NK-92 (cell line): ENCODE data around the gene PLXND1.

Experiments
- DNase-seq: peaks from one replicate; lab custom pipeline; 2025; ENCODE audit not compliant: unreplicated experiment; lab: John Stamatoyannopoulos, UW

The PLXND1 gene

GRCh38 chr3:129564981-129565644, 41.4 kb downstream of the PLXND1 start:
- no peak for DNase-seq

DNA sequence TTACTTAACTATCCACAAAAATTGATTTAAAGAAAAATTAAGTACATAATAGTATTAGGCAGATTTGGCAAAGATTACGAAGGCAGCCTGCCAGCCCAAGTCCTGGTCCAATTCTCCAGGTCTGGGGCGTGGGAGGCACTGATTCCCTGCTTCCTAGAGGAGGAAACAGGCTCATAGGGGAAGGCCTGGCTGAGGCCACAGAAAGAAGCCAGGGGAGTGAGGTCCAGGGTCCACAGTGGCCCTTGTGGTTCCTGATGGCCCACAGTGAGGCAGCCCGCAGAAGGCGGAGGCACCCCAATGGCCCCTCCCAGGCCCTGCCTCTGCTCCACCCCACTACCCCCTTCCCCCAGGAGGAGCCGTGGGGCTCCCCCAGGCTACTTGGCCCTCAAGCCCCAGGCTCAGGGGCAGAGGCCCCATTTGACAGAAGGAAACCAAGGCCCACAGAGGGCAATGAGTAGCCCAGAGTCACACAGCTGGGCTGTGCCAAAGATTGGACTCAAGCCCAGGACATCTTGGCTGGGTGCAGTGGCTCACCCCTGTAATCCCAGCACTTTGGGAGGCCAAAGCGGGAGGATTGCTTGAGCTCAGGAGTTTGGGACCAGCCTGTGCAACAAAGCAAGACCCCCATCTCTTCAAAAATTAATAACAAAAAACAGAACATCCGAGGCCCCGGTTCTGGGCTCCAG, 42.5 kb downstream of the PLXND1 start:
- no peak for DNase-seq

DNA sequence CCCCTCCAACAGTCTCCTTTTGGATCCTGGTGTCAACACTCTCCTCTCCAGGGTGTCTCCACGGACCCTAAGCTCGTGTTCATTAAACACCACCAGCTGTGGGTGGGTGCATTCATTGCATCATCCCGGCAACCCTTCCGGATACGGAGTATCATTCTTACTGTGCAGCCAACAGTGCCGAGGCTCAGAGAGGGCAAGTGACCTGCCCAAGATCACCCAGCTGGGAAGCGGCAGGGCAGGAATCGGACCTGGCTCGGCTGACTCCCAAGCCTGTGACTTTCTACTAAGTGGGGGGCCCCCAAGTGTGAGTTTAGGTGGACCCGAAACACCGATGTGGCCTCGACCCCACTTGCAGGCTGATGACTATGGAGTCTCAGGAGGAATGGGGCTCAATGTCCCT, 43.1 kb downstream of the PLXND1 start:
- DNase-seq: no peak

DNA sequence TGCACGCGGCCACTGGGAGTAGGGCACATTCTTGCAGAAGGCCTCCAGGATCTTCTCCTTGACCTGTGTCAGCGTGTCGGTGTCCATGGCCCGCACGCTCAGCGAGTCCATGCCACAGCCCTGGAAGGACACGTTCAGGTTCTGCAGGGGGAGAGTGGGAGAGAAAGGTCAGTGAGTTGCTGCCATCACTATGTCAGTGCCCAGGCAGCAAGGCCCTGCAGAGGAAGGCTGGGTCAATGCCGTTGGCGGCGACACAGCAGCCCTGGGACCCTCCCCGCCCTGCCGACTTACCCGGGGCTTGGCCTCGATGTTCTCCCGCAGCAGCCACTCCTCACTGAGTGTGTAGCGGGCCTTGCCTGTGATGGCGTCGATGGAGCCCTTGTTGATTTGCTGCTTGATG, 43.7 kb downstream of the PLXND1 start:
- DNase-seq: no peak

DNA sequence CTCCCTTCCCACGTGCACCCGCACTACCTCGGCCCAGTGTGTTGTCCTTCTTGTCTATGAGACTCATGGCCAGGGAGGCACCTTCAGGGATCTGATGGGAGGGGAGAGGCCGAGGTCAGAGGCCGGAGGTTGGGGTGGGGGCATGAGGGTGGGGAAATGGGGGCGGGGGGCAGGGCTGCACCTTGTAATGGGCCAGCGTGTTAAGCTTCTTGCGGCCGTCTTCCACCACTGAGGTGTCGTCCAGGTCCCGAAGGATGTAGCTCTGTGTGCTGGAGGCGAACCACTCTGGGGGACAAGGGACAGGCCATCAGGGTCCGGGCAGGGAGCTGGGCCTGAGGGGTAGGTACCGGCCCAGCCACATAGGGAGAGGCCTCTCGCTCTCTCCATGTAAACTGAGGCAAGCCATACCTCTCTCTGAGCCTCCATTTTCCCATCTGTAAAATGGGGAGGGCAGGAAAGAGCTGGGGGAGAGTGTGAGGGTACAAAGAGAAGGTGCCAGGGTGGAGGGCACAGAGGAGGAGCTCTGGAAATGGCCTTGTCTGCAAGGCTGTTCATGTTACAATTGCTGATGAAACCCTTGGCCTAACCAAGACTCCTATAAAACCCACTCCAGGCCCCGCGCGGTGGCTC, 44.7 kb downstream of the PLXND1 start:
- no peak for DNase-seq

DNA sequence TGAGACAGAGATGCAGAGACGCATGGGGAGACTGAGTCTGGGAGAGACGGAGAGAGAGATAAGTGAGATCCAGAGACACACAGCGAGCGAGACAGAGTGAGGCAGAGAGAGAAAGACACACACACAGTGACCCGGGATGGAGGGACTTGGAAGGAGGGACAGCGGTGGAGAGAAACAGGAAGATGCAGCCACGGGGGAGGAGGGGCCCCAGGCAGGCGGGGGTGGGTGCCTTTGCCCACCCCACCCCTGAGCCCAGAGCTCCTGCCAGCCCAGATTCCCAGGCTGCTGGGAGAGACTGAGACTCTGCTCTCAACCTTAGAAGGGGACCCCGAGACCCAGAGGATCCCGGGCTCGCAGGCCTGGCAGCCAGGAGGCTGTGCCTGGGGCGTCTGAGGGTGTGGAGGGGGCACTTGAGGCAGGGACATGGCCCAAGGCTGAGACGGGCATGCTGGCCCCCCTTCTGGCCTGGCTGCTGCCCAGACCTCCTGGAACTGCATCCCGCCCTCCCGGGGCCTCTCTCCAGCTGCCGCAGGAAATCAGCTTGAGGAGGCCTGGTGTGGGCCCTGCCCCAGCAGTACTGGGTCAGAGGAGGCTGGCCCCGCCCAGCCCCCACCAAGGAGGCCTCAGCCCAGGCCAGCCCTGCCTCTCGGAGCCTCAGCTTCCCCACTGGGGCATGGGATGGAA, 45.4 kb downstream of the PLXND1 start:
- no peak for DNase-seq

- DNase-seq: no peak
These were observed 46.1 kb downstream of the PLXND1 start for GRCh38 chr3:129560269-129560787.

DNA sequence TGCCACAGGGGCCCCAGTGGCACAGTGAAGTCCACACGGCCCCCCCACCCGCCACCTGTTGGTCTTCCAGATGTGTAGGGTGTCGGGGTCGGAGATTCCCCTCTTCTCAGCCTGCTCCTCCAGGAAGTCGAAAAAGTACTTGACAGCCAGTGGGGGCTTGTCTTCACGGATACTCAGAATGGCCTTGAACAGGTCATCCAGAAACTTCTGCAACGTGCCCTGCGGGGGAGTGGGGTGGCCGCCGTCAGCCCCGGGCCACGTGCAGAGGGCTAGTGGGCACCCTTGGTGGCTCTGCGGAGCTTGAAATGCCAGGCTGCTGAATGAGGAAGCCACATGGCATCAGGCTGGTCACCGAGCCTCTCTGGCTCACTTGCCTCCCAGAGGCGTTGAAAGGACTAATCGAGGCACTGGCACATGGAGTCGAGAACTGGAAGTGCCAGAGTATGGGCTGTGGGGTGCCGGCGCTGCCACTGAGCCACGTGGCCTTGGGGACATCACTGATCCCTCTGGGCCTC, 46.9 kb downstream of the PLXND1 start:
- no peak for DNase-seq

DNA sequence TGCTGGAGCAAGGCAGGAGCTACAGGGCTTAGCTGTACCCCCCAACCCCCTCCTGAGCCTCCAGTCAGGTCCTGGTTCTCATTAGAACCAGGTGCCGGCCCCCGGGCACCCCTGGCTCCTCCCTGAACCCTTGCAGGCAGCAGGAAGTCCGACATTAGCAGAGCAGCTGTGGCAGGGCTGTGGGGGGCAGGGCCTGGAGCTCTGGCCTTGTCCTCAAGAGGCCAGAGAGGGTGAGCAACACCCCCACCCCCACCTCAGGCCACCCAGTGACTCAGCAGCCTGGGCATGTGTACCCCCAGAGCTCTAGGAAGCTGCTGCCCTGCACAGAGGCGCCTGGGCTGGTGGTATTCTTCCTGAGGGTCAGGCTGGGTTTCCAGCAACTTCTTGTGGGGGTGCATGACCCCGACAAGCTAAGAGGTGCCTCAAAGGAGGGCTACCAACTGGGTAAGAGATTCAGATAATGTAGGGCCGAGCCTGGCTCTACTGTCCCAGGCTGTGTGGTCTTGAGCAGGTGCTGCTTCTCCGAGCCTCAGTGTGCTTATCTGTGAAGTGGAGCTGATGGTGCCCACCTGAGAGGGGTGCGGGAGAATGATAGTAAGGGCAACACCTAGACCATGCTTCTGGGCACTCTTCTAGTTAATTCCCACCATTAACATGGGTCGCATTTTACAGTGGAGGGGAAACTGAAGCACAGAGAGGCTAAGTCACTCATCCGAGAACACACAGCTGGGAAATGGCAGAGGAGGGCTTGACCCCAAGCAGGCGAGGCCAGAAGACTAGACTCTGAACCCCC, 47.5 kb downstream of the PLXND1 start:
- DNase-seq: no peak

GRCh38 chr3:129558081-129558771, 48.2 kb downstream of the PLXND1 start:
- DNase-seq: no peak

- DNase-seq: no peak
These were observed 49.0 kb downstream of the PLXND1 start for GRCh38 chr3:129557548-129557894.

- DNase-seq: no peak
These were observed 49.5 kb downstream of the PLXND1 start for GRCh38 chr3:129556890-129557547.

DNA sequence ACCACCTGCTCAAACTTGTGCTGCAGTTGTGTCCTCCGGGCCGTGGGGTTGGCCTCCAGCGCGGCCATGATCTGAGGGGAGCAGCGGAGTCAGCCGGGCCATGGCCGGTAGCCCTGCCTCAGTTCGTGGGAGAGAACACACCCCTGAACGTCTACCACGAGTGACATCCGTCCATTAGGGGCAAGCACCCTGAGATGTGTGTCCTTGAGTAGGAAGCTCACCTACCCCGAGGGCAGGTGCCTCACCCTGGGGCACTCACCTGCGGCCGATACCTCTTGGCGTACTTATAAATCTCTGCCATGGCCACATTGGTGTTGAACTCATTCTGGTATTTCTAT, 50.1 kb downstream of the PLXND1 start:
- DNase-seq: no peak

DNA sequence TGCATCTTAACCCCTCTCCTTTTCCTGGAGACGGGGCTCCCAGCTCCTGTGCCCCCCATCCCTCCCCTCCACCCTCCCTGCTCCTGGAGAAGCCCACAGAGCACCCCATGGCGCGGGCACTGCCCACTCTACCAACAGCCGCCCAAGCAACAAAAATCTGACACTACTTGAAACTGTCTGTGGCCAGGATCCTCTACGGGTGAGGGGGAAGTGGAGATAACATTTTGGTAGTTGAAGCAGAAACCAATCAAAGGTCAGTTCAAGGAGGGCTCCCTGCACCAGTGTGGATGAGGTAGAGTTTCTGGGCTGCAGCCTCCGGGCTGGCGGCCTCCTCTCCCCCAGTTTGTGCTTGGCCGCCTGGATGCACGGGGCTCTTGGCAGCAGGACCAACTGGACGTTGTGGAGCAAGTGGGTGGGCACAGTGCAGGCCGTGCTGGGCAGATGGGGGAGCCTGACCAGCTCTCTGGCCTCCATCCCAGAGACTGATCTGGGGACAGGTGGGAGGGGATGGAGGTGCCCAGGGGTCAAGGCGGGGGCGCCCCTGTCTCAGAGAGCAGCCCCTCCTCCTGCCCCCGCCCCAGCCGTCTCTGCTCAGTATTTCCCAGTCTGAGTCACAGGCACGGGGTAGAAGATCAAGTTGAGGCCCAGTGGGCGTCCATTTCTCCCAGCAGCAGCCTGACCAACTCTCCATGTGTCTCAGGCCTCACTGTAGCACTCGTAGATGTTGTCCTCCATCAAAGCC, 50.7 kb downstream of the PLXND1 start:
- DNase-seq: no peak

DNA sequence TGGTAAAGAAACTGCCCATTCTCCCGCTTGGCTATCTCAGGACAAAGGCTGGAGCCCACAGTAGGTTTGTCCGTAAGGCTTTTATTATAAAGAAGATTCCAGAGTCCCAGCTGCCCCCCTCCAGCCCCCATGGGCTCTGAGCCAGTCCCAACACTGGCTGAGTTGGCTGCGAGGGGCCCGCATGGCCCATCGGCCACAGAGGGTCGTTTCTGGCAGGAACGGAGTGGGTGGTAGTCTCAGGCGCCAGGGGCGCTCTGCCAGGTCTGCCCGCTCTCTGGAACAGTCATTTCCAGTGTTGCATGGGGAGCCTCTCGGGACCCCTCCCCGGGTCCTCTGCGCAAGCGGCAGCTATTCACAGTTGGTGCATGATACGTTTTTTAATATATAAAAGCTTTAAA, 51.3 kb downstream of the PLXND1 start:
- no peak for DNase-seq

- DNase-seq: no peak
These were observed 51.9 kb downstream of the PLXND1 start for GRCh38 chr3:129554356-129555152.

- no peak for DNase-seq
These were observed 52.8 kb downstream of the PLXND1 start for GRCh38 chr3:129553719-129554118.

DNA sequence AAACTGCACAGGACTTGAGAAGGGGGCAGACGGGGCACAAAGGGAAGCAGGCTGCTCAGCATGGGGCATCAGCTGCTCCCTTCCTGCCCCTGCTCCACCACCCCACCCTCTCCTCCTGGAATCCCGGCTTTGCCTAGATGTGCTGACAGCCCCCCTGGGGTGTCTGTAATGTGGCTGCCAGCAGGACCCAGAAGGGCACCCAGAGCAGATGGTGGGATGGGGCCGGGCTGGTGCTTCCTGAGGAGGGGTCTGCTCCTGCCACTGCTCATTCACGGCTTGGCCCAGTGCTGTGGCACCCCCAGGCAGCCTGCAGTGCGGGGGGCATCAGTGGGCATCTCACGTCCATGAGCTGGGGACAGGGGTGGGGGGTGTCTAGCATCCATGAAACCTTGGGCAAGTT, 53.3 kb downstream of the PLXND1 start:
- DNase-seq: no peak
